GM21619 (cell line): Measurements from ENCODE around the gene NUDT16.
A peak's percentile ranks its signal among the peaks of the same experiment; 100 is the strongest.
"Not testable (repeated sequence)": the region's sequence is repeated elsewhere in the genome, so short reads cannot be mapped to it uniquely, and the experiment has no call there.

Experiments used
- ATAC-seq: cut with Tn5 transposase; IDR thresholded peaks from one replicate; pipeline ENCODE4 v1.9.1; 2021; ENCODE audit not compliant: unreplicated experiment

The NUDT16 gene

GRCh38 chr3:131381445-131382291 lies at the start of gene NUDT16:
TSS of gene NUDT16 (plus strand) at chr3:131381774. CDS start at chr3:131381805, 31 bp downstream.
- ATAC-seq: peak; percentile 97

DNA sequence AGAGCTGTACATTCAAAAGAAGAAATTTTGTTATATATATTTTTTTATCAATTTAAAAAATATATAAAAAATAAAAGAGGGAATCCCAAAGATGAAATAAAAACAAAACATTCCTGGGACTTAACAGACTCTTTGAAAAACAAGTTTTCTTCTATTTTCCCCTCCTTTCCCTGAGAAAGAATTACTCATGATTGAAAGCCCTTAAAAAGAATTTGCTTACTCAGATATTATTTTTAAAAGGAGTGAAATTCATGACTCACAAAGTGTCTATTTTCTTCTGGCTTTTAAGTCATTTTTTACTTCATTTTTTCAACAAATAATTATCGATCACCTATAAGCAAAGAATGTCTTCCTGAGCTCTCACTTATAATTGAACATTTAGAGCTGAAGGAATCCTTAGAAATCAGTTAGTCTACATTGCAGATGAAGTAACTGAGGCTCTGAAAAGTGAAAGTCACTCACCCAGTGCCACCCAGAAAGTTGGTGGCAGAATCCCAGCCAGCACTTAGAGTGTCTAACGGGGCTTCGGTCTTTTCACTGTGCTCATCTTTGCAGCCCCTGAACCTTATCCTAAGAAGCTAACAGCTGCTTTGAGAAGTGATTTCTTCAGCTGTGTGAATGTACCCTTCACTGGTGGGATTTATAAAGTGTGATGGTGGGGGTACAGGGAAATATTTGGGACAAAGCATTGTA lies 42.5 kb upstream of the NUDT16 start:
- no peak for ATAC-seq

- no peak for ATAC-seq
Measured at GRCh38 chr3:131341761-131342160, 39.8 kb upstream of the NUDT16 start.

GRCh38 chr3:131348911-131349310 lies 32.7 kb upstream of the NUDT16 start:
- ATAC-seq: no peak

- ATAC-seq: no peak
Measured at GRCh38 chr3:131349454-131349853, 32.1 kb upstream of the NUDT16 start.

DNA sequence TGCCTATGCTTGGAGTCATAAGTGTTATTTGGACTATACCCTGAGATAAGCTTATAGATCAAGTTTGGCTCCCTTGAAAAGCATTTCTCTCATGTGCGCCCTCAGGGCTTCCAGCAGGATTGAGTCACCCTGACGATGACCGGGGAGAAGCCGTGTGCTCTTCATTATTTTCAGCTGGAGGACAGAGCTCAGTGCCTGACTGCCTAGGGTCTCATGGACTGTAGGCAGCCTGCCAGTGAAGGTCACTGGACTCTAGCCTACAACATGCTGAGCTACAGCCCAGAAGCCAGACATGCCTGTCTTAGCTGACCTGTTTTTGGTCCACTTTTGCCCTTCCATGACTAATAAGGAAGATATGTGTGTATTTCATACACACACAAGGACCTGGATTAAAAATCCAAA lies 31.6 kb upstream of the NUDT16 start:
- ATAC-seq: no peak

DNA sequence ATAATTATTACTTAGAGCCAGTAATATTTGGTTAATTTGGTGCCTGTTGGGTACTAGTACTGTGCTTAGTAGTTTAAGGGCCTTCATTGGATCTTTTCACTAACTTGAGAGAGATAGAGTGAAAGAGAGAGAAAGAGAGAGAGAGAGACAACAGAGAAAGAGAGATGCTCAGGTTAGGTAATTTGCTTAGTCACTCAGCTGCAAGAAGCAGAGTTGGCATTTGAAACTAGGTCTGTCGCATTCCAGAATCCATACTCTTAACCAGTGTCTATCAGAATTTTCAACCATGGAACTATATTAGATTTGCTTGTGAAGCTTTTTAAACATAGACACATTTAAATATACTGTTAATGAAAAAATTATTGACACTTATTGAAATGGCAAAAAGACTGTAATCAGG lies 31.1 kb upstream of the NUDT16 start:
- ATAC-seq: no peak

DNA sequence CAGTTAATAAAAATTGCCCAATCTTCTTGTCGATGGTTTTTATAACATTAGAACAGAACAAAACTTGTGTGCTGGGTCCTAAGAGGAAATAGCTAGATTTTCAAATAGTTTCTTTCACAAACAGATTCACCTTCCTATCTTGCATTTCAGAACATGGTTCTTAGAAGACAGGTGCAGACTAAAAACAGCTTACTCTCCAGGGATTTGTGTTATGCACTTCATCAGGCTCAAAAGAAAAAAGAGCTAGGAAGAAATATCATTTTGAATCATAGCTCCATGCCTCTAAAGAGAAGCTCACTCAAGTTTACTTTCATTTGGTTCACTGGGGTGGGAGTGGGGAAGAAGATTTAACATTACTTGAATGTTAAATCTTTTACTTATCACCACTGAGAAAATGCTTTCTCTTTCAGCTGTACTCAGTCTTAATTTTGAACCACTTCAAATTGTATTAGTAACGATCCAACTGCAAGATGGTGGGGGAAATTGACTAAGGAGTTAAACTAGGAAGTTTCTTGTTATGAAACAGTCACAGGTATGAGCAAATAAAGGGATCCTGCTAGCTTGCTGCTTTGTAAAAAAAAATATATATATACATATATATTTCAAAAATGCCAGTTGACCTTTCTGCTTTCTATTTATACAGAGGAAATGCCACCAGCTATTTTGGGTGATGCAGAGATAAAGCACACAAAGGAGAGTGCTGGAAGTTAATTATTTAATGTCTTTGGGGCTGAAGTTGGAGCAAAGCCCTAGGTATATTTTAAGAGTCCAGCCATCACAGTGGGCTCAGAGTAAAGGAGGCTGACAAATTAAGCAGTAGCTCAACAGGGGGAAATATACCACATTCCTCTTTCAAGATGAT lies 28.3 kb upstream of the NUDT16 start:
- ATAC-seq: no peak

GRCh38 chr3:131353986-131354385 lies 27.6 kb upstream of the NUDT16 start:
- no peak for ATAC-seq

DNA sequence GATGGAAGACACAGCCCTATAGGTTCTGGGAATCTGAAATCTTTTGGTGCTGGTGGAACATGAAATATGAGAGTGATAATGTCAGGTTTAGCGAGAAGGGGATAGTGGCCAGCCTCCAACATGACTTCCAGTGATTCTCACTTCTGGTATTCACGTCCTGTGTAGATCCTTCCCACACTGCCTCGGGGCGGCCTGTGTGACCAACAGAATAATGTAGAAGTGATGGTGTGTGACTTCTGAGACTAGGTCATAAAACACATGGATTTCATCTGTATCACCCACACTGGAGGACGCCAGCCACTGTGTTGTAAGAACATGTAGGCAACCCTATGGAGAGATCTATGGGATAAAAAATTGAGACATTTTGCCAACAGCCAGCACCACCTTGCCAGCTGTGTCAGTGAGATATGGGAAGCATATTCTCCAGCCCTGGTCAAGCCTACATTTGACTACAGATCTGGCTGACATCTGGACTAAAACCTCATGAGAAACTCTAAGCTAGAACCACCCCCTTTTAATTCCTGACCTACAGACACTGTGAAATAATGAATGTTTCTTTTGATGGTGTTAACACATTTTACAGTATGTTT lies 25.5 kb upstream of the NUDT16 start:
- no peak for ATAC-seq

GRCh38 chr3:131357275-131357674 lies 24.3 kb upstream of the NUDT16 start:
- ATAC-seq: no peak

DNA sequence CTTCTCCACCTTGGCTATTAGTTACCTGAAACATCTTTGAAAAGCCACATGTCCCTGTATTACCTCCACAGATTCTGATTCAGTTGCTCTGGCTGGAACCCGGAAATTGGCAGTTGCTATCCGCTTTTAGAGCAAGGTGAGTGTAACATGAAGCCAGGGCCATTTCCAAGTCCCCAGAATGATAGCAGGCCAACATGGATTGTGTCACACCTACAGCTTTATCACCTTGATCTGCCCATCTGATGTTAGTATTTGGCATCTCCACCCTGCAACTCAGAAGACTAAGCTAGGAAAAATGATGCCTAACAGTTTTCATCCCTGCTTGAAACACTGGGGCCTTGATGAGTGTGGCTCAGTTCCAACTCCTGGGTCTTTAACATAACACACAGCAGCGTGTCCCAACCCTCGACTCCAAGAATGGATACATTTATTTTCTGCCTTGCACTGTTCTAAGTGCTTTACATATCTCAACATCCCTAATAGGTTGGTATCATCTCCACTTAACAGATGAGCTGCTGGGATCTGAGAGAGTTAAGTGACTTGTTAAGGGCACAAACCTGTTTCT lies 21.3 kb upstream of the NUDT16 start:
- ATAC-seq: no peak

DNA sequence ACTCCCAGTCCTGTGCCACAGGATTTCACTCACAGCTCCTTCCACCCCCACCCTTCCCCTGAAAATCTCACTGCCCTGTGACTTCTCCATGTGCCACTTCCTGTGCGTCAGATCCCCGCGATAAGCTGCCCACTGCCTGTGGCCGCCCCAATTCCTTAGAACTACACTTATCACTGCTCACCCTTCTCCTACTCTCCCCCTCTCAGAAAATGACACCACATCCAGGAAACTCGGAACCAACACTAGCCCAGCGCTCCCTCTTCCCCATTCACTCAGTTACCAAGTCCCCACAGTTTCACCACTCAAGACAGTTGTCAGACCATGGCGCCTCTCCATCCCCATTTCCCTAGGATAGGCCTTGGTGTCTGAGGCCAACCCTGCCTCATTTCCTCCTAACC lies 20.5 kb upstream of the NUDT16 start:
- ATAC-seq: not testable (repeated sequence)

- ATAC-seq: peak; percentile 95
Measured at GRCh38 chr3:131361464-131362421, 19.8 kb upstream of the NUDT16 start.

GRCh38 chr3:131363275-131363674 lies 18.3 kb upstream of the NUDT16 start:
- ATAC-seq: no peak

GRCh38 chr3:131370935-131371687 lies 10.5 kb upstream of the NUDT16 start:
- ATAC-seq: no peak

DNA sequence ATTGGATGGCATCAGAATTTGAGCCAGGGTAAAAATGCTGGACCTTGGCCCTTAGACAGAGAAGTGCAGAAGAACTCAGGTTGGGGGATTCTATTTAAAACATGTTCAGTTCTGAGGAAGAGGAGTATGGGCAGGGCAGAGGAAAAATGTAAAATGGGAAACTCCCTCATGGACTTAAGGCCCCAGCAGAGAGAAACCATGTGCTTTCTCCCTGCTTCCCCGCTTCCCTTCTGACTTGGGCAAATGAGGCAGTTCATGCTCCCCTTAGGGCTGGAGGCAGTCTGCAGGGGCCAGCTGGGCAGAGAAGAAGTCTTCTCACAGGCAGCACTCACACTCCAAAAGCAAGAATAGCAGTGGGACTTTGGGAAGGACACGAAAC lies 9.9 kb upstream of the NUDT16 start:
- no peak for ATAC-seq

GRCh38 chr3:131374741-131375140 lies 6.8 kb upstream of the NUDT16 start:
- ATAC-seq: no peak
